Stimulated activated CD8-positive, alpha-beta memory T cell treated with anti-CD3 and anti-CD28 coated beads, Interleukin-15, amount 100 ng/mL, for 24 hours (primary cell): ENCODE data around the gene SUSD4.

Source experiments
- DNase-seq: peaks from one replicate; pipeline ENCODE4 v3.0.0-alpha.2; 2020; ENCODE audit warnings: low read depth

The SUSD4 gene

DNA sequence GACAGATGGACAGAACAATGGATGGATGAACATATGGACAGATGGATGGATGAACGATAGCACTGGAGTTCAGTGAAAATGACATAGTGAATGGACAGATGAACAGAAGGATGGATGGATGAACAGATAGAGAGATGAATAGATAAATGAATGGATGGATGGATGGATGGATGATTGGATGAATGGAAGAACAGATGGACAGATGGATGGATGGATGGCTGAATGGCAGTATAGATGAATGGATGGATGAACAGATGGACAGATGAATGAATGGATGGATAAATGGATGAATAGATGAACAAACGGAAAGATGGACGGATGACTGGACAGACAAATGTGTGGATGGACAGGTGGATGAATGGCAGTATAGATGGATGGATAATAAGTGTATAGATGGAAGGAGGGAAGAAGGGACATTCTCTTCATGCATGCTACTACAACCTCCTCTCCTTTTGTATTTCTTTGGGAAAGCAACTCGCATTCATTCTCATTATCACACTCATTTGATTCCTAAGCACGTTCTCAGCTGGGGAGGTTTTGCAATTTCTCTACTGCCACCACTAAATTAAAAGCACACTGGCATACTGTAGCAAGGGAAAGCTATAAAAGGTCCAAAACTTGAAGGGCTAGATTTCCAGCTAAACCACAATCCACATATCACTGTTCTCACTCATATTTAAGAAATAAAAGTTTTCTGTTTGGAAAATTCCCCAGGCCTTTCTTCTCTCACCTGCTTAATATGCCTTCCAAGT, 34.1 kb downstream of the SUSD4 start:
- no peak for DNase-seq

- no peak for DNase-seq
Observed at GRCh38 chr1:223329252-223329651, 34.7 kb downstream of the SUSD4 start.

DNA sequence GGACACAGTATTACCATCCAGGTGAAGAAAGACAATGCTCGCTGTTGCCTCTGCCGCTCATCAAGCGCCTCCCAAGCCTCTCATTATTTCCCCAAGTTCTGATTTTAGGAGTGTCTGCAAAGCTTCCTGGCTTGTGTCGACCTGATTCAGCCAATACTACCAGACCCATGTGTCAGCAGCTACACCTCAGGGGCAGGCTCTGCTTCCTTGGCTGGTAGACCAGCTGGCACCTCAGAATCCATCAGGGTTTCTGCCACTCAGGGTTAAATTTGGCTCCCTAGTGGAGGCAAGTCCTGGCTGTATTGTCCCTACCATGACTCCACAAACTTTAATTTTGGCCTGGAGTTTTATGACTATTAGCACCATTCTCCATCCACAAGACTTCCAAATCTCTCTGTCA, 35.4 kb downstream of the SUSD4 start:
- DNase-seq = no peak

- no peak for DNase-seq
Observed at GRCh38 chr1:223326776-223327175, 37.2 kb downstream of the SUSD4 start.

DNA sequence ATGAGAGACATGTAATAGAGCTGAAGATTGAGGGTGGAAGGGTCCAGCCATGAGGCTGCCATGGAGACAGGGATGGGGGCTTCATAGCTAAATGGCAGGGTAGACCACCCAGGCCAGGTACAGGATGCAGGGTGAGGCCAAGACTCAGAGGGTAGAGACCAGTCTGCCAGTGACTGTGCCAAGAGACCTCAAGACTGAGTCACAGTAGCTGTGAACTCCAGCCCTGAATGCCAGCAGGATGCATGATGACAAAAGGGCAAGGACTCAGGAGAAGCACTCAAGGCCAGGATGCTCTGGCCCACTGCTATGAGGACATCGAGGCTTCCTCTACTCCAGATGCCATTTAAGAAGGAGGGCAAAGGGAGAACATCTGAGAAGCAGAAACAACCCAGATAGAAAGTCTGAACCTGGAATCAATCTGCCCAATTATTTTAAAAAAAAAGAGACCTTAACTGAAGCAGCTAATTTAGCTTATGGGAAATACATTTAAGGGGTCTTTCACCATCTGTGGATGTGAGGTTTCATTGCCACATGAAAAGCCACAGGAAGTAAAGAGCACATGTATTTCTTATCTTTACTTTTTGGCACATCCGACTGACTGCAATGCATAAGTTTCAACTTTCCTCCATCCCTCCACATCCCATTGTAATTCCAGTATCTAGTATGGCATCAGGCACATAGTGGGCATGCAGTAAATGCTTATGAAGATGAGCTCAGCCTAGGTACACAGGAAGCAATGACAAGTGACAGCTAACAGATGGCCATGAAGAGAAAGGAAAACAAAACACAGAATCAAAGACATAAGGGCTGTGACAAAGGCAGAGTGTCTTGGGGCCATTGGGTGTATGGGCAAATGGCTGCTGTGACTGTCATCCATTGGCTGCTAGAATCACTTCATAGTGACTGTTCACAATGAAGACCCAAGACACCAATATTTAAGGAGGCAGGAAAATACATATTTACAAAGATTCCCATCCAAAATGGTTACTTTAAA, 40.2 kb downstream of the SUSD4 start:
- DNase-seq = no peak

DNA sequence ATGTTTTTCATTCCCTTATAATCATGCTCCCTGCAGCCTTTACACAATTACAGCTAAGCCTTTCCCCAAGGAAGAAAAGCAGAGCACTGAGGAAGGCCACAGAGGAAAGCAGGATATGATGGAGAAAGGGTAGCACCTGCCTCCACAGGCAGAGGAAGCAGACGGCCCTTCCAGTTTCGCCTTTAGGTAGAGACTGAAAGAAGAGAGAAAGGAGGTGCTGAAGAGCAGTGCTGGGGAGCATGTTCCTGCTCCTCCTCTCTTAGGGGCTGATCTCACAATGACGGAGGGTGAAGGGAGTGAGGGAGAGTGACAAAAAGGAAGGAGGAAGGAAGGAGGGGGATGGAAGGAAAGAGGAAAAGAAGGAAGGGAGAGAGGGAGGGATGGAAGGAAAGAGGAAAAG, 41.1 kb downstream of the SUSD4 start:
- DNase-seq = no peak

DNA sequence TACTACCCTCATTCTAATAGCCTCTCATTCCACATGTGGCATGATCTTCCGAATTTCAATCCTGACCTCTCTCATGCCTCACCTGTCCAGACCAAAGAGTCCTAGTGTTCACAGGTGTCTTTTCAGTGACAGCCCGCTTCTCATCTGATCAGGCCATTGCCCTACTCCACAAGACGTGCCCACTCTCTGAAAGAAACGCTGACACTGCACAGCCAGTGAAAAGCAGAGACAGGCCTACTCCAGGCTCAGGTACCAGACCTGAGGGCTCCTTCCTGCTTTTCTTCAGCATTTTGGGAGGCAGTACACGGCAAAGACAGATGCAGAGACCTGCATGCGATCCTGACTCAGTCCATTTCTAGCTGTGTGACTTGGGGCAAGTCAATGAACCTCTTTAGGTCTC, 43.0 kb downstream of the SUSD4 start:
- no peak for DNase-seq

DNA sequence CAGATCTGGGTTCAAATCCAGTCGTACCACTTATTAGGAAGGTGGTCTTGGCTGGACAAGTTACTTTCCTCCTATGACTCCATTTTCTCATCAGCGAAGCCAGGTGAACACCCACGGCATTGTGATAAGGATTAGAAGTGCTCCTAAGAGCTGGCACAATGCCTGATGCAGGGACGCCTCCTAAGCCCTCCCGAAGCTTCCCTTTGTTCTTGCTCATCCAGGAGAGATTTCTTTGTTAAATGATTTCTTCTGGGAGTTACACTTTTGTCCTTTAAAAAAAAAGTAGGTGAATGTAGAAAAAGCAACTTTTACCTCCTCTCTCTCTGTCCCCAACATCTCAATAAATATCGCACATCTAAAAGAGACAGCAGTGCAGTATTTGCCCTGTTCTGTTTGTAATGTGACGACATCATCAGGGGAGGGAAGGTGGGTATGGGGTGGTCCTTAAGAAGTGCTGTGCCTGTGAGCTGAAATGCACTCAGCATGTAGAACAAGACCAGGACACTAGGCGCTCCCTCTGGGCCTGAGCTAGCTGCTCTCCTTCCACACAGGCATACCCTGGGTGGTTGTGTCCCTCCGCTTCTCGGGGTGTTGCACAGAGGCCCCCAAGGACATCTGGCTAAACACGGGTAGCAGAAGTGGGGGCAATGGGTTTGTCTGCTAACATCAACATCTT, 43.9 kb downstream of the SUSD4 start:
- no peak for DNase-seq

GRCh38 chr1:223319398-223319797, 44.6 kb downstream of the SUSD4 start:
- no peak for DNase-seq

- DNase-seq = no peak
Observed at GRCh38 chr1:223316082-223316481, 47.9 kb downstream of the SUSD4 start.

DNA sequence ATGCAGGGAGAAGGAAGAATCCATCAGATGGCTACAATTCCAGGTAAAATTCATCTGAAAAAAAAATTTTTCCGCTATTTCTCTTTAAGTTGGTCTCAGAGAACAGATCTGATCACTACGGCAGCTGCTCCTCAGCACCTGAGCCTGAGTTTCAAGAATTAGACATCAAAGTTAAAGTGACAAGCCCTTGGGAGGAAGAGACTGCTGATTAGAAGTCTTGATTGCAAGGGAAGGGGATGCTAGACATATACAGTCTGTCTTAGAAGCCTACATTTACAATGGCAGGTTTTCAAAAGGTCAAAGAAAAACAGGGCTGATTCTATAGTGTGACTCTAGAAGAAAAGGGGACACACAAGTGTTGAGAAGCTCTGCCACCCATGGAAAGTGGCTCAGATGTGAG, 48.3 kb downstream of the SUSD4 start:
- no peak for DNase-seq

GRCh38 chr1:223313415-223313754, 50.6 kb downstream of the SUSD4 start:
- DNase-seq = no peak

DNA sequence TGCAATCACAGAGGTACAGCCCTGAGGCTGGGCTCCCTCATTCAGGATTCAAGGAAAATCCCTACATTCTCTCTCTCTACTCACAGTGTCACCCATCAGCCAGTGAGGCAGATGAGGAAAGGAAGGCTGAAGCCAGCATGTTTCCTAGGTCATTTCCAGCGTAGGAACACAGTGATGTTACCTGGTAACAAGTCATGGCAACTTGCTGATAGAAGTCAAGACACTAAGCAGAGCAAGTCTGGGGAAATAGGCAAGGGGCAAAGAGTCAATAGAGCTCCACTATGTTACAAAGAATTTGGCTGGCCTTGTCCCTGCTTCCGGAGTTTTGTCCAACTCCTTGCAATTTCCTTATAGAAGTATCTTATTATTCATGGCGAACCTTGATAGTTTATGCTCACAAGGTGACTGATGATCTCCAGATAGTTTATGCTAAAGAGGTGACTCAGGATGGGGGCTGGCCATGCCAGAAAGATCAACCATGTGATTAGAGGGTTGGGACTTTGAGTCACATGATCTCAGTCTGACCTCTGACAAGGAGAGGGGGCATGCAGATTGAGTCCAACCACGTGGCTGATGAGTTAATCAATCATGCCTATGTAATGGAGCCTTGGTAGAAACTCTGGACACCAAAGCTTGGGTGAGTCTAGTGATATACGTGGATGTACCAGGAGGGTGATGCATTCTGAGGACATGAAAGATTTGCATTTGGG, 51.1 kb downstream of the SUSD4 start:
- DNase-seq = no peak

GRCh38 chr1:223312273-223312672, 51.7 kb downstream of the SUSD4 start:
- no peak for DNase-seq

DNA sequence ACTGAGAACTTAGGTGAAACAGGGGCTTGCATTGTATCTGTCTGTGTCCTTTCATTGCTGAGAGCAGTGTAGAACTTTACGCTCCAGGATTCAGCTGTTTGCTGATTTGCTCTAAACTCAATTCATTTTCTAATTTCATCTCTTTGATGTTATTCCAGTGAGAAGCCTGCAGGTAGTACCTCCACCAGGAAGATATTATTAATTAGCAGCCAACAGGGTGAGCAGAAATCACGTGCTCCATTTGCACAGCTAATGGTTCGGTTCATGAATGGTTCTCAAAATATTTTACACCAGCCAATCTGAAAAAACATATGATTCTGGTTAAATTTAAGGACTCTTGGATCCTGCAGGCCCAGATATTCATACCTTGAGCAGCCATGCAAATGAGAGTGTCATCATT, 52.1 kb downstream of the SUSD4 start:
- no peak for DNase-seq

GRCh38 chr1:223308136-223308535, 55.8 kb downstream of the SUSD4 start:
- DNase-seq = no peak

DNA sequence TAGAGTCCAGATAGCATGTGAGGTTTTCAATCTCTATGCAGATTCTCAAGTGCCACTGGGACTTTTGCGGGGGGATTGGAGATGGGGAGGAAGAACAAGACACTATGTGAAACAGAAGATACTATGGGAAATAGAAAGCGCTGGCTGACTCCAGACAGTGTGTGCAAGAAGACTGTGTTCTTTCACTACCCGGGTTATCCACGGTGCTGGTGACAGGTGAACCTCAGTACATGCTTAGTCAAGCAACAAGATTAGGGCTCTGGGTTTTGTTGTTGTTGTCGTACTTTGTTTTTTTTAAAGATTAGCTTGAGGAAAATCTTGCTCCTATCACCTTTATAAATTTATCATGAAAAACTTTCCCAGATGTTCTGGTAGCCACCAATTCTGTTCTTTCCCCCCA, 56.4 kb downstream of the SUSD4 start:
- no peak for DNase-seq

- DNase-seq = no peak
Observed at GRCh38 chr1:223304931-223305330, 59.0 kb downstream of the SUSD4 start.

GRCh38 chr1:223301371-223301770, 62.6 kb downstream of the SUSD4 start:
- no peak for DNase-seq

DNA sequence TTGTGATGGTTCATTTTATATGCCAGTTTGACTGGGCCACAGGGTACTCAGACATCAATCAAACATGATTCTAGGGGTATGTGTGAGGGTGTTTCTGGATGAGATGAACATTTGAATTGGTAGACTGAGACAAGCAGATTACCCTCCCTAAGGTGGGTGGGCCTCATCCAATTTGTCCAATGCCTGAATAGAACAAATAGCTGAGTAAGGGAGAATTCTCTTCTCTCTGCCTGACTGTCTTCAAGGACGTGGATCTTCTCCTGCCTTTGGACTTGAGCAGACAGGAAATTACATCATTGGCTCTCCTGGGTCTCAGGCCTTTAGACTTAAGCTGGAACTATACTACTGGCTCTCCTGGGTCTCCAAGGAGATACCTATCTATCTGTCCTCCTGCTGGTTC, 64.4 kb downstream of the SUSD4 start:
- DNase-seq = no peak

GRCh38 chr1:223298701-223299100, 65.3 kb downstream of the SUSD4 start:
- no peak for DNase-seq

- DNase-seq = no peak
Observed at GRCh38 chr1:223297800-223298199, 66.2 kb downstream of the SUSD4 start.
